DMS79 (cell line): ENCODE results near the gene ENO4.

ENCODE experiments used
- DNase-seq: peaks from one replicate; lab custom pipeline; 2025; lab: John Stamatoyannopoulos, UW

ENO4 gene

DNA sequence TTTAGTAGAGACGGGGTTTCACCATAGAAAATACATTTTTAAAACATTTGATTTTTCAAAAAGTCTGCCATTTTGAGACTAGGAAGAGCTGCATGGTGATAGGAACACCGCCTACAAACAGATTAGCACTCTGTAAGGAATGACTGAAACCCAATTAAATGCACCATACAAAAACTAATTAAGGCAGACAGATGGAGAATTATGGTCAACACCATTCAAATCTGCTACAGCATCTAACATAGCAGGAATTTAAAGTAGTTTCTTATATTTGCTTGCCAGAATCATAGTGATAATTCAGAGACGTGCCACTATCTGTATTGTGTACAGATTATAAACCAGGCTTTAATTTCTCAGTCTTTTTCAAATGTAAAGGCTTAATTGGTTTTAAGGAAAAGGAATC lies 68.2 kb downstream of the ENO4 start:
- no peak for DNase-seq

DNA sequence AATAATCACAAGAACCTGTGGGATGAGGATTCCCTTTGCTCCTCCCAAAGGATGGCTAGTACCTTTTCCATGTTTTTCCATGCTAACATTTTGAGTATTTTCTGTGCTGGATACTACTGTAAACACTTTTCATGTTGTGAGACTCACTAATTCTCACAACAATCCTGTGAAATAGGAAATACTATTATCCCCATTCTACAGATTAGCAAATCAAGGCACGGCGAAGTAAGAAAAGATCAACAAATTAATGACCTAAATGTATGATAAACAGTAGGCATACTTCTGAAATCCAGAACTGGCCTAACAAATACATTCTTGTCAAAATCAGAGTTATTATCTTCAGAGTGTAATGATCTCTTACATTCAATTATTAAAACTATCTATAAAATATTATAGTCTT lies 69.3 kb downstream of the ENO4 start:
- DNase-seq: no peak

DNA sequence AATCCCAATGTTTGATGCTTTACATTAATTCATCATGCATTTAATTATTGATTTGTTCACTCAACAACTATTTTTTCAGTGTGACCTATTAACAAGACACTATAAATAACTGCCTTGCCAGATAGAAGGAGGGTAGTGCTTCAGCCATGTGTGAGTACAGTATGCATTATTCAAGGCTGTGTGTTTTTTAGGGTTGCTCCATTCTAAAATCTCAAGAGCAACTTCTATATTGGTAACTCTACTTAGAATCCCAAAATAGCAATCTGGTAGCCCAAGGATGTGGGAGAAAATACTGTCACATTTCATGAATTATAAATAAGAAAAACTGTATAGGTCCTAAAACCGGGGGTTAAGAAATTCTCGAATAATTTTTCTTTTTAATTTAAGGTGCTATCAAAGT lies 69.9 kb downstream of the ENO4 start:
- no peak for DNase-seq

DNA sequence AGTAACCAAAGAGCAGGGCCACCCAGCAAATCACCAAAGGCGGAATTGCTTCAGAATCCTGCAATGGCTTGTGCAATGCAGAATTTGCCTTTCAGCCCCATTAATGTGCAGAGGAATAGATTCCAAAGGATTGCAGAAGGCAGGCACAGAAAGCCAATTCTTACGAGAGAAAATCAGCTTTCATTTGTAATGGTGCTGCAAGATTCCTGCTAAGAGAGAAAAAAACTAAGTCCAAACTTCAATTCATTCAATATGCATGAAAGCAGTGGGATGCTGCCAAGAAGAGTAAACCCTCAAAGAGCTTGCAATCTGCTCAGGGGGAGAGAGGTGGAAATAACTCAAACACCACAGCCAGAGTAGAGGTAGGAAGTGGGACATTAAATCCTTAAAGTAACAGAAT lies 70.4 kb downstream of the ENO4 start:
- no peak for DNase-seq

DNA sequence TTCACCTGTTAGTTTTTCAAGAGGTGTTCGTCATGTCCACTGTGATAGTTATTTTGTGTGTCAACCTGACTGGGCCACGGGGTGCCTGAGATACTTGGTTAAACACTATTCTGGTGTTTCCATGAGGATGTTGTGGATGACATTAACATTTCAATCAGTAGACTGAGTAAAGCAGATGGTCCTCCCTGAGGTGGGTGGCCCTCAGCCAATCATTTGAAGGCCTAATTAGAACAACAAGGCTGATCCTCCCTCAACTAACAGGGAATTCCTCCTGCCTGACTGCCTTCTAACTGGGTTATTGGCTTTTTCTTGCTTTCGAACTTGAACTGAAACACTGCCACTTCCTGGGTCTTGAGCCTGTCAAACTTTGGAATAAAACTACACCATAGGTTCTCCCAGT lies 75.8 kb downstream of the ENO4 start:
- no peak for DNase-seq

DNA sequence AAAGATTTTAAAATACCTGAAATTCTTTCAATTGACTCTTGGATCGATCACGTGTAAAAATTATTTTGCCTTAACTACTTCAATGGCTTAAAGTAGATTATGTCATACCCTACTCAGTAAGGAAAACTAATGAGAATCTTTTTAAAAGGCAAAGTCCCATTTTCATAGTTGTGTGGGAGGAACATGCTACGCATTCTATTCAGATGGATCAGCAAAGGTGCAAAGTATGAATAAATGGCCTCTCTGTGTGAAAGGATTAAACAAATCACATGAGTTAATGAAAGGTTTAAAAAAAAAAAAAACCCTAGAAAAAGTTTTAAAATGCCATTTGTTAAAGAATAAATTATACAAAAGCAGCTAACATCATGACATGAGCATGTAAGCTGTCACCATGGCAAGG lies 77.1 kb downstream of the ENO4 start:
- no peak for DNase-seq

DNA sequence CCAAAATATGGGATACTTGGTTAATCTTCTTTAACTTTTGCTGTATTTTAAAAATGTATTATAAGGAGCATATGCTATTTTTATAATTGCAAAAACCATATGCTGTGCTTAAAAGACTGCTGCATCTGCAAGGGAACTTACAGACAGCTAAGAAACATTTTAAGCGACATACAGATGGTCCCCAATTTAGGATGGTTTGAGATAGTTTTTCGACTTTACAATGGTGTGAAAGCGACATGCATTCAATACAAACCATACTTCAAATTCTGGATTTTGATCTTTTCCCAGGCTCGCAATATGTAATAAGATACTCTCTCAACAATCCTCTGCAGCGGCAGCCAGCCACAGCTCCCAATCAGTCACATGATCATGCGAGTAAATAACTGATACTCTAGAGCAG lies 82.5 kb downstream of the ENO4 start:
- DNase-seq: no peak
